ENCODE data around the gene KRT74.

KRT74 gene

GRCh38 chr12:52606581-52607218, 33.1 kb upstream of the KRT74 start:
- no peak for TF ChIP-seq CTCF (IDR thresholded peaks at IDR 0.05)
- no peak overlapping the region for H3K27ac ChIP-seq
- no peaks in the 10 kb centered on the region for H3K36me3 ChIP-seq
- no peaks in the 10 kb centered on the region for H3K4me1 ChIP-seq (ENCODE audit: control insufficient read depth in 1 of 2, insufficient read depth in 1 of 2, low read depth in 1 of 2, low read length in 1 of 2)
- H3K27me3 ChIP-seq: peaks cover 47% of the 10 kb centered on the region
- H3K4me3 ChIP-seq (ENCODE audit: low read depth in 1 of 2, low read length in 1 of 2): no peak overlapping the region
- no peaks in the 10 kb centered on the region for H3K9me3 ChIP-seq

GRCh38 chr12:52606096-52606495, 32.5 kb upstream of the KRT74 start:
- H3K4me1 ChIP-seq (ENCODE audit: control insufficient read depth in 1 of 2, insufficient read depth in 1 of 2, low read depth in 1 of 2, low read length in 1 of 2): no peaks in the 10 kb centered on the region
- no peak overlapping the region for H3K27ac ChIP-seq
- H3K9me3 ChIP-seq: no peaks in the 10 kb centered on the region
- peaks cover 50% of the 10 kb centered on the region for H3K27me3 ChIP-seq
- no peak overlapping the region for H3K4me3 ChIP-seq (ENCODE audit: low read depth in 1 of 2, low read length in 1 of 2)
- no peak for TF ChIP-seq CTCF (IDR thresholded peaks at IDR 0.05)
- H3K36me3 ChIP-seq: no peaks in the 10 kb centered on the region

- Histone ChIP-seq H3K4me1 (ENCODE audit: control insufficient read depth in 1 of 2, insufficient read depth in 1 of 2, low read depth in 1 of 2, low read length in 1 of 2) (no peaks in the 10 kb centered on the region), H3K36me3 (no peaks in the 10 kb centered on the region), H3K9me3 (no peaks in the 10 kb centered on the region), H3K27me3 (peaks cover 50% of the 10 kb centered on the region), H3K27ac (no peak overlapping the region), H3K4me3 (ENCODE audit: low read depth in 1 of 2, low read length in 1 of 2) (no peak overlapping the region)
- TF ChIP-seq CTCF (IDR thresholded peaks at IDR 0.05): no peak
Observed at GRCh38 chr12:52605542-52605941, 31.9 kb upstream of the KRT74 start.

GRCh38 chr12:52604859-52605258, 31.2 kb upstream of the KRT74 start:
- H3K27ac ChIP-seq: no peak overlapping the region
- peaks cover 50% of the 10 kb centered on the region for H3K27me3 ChIP-seq
- H3K4me3 ChIP-seq (ENCODE audit: low read depth in 1 of 2, low read length in 1 of 2): no peak overlapping the region
- no peaks in the 10 kb centered on the region for H3K4me1 ChIP-seq (ENCODE audit: control insufficient read depth in 1 of 2, insufficient read depth in 1 of 2, low read depth in 1 of 2, low read length in 1 of 2)
- no peak for TF ChIP-seq CTCF (IDR thresholded peaks at IDR 0.05)
- no peaks in the 10 kb centered on the region for H3K36me3 ChIP-seq
- H3K9me3 ChIP-seq: no peaks in the 10 kb centered on the region

GRCh38 chr12:52603314-52603713, 29.7 kb upstream of the KRT74 start:
- no peak overlapping the region for H3K27ac ChIP-seq
- TF ChIP-seq CTCF (IDR thresholded peaks at IDR 0.05): no peak
- no peaks in the 10 kb centered on the region for H3K4me1 ChIP-seq (ENCODE audit: control insufficient read depth in 1 of 2, insufficient read depth in 1 of 2, low read depth in 1 of 2, low read length in 1 of 2)
- H3K27me3 ChIP-seq: peaks cover 52% of the 10 kb centered on the region
- no peaks in the 10 kb centered on the region for H3K9me3 ChIP-seq
- no peak overlapping the region for H3K4me3 ChIP-seq (ENCODE audit: low read depth in 1 of 2, low read length in 1 of 2)
- H3K36me3 ChIP-seq: no peaks in the 10 kb centered on the region
